K562 (cell line): ENCODE measurements around the gene MLN. TPM values are rescaled to one million over a fixed set of nuclear protein-coding genes. Genes with fewer than 3 reads are reported as not detected.
A peak's percentile ranks its signal among the peaks of the same experiment; 100 is the strongest.

Experiments used
- GABPA ChIP-seq: fragments of 200-800 bp; sonication (Bioruptor generic); conservative IDR thresholded peaks from 2 replicates; pipeline ENCODE4 v1.6.1; 2016; ENCODE audit warnings: low read depth, missing genetic modification characterization, missing compliant biosample characterization
- MTA2 ChIP-seq: fragments of 450-650 bp; IDR thresholded peaks from 2 replicates; pipeline ENCODE4 v1.6.1; 2016; ENCODE audit warnings: low read depth
- PRDM10 ChIP-seq: fragments of 450-650 bp; IDR thresholded peaks from 2 replicates; pipeline ENCODE4 v1.6.1; 2018; ENCODE audit not compliant: partially characterized antibody
- PTTG1 ChIP-seq: fragments of 450-650 bp; IDR thresholded peaks from 2 replicates; pipeline ENCODE4 v1.6.1; 2016; ENCODE audit warnings: low read depth, mild to moderate bottlenecking, missing genetic modification characterization, missing compliant biosample characterization
- SFPQ ChIP-seq: fragments of 200-400 bp; formaldehyde crosslinking; IDR thresholded peaks from 2 replicates; pipeline ENCODE4 v1.6.1; 2017; ENCODE audit warnings: mild to moderate bottlenecking, low read depth, low read length, moderate library complexity
- TFAP4 ChIP-seq: sonication (generic); formaldehyde crosslinking; IDR thresholded peaks from 2 replicates; pipeline ENCODE4 v1.8.0; 2022; ENCODE audit warnings: missing genetic modification reagents, mild to moderate bottlenecking, moderate library complexity, borderline replicate concordance
- THRB ChIP-seq: fragments of 450-650 bp; formaldehyde crosslinking; conservative IDR thresholded peaks from 2 replicates; pipeline ENCODE4 v1.4.0; 2022; ENCODE audit warnings: mild to moderate bottlenecking, missing genetic modification characterization
- ZC3H11A ChIP-seq: IDR thresholded peaks from 2 replicates; pipeline ENCODE4 v1.6.1; 2012; ENCODE audit warnings: low read depth, low read length, improper control_type of control experiment
- polyA plus RNA-seq, 8 experiments: library from polyadenylated mRNA; depleted of rRNA in 4 of 8; stranded (reverse) in 5 of 8; unstranded in 3 of 8; fragments of >200 nt; fragmentation: Nextera tagmentation in 2 of 8; fragmentation: Illumina TruSeq in 1 of 8; extraction: Ambion mirVana in 2 of 8; extraction: Trizol in 1 of 8; gene quantifications; 2 replicates each; pipeline versions ENCODE4 v1.2.1 to v1.2.3, GENCODE V29; 2011 to 2014; ENCODE audit warnings: inconsistent platforms in 1 of 8, missing spikeins in 1 of 8
- total RNA-seq, 7 experiments: library from RNA; depleted of rRNA in 6 of 7; stranded (reverse); fragments of >200 nt in 6 of 7; fragmentation: Illumina TruSeq in 2 of 7; extraction: Trizol in 2 of 7; gene quantifications; 2 replicates each; pipeline versions ENCODE4 v1.2.1 to v1.2.3, GENCODE V29; 2011 to 2021; ENCODE audit warnings: low replicate concordance in 1 of 7

The MLN gene
- total and polyA plus RNA-seq, 9 of the 15 experiments (the other 6 are each of a cell fraction or from before 2014, with no cell fraction given), result not detected

- TF ChIP-seq PRDM10 (peak; percentile 72), SFPQ (no peak), MTA2 (peak; percentile 72; the same call in 1 of the 2 replicates), TFAP4 (CRISPR knock-in tag) (peak; percentile 97), PTTG1 (tag) (no peak), THRB (CRISPR knock-in tag) (peak; percentile 83; the same call in 1 of the 2 replicates), GABPA (tag) (peak; percentile 89), ZC3H11A (no peak)
Measured at GRCh38 chr6:33840048-33840926, 36.5 kb upstream of the MLN start (continued).
